ACHN (cell line): ENCODE results near the gene DOCK11.

Source experiments
- DNase-seq: peaks from one replicate; pipeline ENCODE4 v3.0.0-alpha.2; 2015
- in situ Hi-C: cut with HindIII; loops from 2 replicates; pipeline ENCODE4 v1.10.0; 2017; ENCODE audit warnings: low sequenced_read_pairs, low pct_ligation_motif_present, low pct_unique_long_range_greater_than_20kb

DOCK11 gene

GRCh38 chrX:118654331-118654730 is 158.7 kb downstream of the DOCK11 start:
- no peak for DNase-seq
- in situ Hi-C loops, result no loop called here

DNA sequence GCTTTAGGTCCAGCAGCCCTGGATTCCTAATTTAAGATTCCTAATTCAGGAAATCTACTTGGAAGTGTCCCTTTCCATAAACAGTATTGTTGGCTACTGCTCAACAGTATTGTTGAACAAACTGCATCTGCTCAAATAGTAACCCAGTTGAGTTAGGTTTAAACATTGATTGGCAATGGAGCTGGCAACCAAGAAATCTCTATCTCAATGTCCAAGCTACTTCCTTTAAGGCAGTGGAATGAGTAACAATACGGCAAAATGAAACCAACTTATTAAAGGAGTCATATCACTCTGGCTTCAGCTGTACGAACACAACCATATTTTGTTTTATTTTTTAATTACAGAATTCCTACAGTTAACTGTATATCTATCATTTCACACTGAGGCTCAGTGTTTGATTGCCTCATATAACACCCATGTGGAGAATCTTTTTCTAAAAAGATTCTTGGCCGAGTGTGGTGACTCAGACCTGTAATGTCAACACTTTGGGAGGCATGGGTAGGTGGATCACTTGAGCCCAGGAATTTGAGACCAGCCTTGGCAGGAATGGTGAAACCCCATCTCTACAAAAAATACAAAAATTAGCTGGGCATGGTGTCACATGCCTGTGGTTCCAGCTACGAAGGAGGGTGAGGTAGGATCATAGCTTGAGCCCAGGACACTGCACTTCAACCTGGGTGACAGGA is 160.1 kb downstream of the DOCK11 start:
- in situ Hi-C loops, result no loop called here
- DNase-seq, result no peak

GRCh38 chrX:118657413-118657812 is 161.8 kb downstream of the DOCK11 start:
- in situ Hi-C loops, result no loop called here
- DNase-seq, result no peak

DNA sequence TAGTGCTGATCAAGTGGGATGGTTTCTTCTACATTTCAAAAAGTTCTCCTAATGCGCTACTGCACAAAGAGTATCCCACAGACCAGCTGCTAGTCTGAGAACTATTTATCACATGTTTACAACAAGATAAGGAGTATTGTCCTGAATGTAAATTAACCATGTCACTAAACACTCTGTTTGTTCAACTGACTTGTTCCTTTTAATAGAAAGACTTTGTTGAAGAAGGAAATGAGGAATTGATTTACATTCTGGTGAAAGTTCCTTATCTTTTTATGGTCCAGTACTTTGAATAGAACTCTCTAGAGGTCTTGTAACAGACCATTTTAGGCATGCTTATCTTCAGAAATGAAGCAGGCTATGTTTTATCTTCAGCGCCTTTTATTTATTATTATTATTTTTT is 164.5 kb downstream of the DOCK11 start:
- no peak for DNase-seq
- in situ Hi-C loops, result no loop called here

DNA sequence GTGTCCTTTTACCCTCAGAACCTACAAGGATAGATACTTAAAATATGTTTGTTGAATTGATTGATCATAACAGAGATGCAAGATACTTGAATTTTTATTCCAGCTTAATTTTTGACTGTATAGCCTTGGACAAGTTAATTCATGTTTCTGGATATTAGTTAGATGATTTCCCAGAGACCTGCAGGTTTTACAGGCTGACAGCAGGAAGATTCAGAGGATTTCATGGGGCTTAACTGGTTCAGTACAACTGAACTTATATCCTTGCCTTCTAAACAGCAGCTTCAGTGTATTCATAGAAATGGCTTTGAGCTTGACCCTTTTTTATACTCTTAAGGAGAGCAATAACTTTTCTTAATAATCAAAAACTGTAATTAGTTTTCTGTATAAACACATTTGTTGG is 169.6 kb downstream of the DOCK11 start:
- DNase-seq, result no peak
- in situ Hi-C loops, result no loop called here

GRCh38 chrX:118666521-118666920 is 170.9 kb downstream of the DOCK11 start:
- in situ Hi-C loops, result no loop called here
- DNase-seq, result no peak

GRCh38 chrX:118669435-118669834 is 173.8 kb downstream of the DOCK11 start:
- no peak for DNase-seq
- in situ Hi-C loops, result no loop called here

GRCh38 chrX:118675326-118675965 is 179.8 kb downstream of the DOCK11 start:
- in situ Hi-C loops, result no loop called here
- no peak for DNase-seq

DNA sequence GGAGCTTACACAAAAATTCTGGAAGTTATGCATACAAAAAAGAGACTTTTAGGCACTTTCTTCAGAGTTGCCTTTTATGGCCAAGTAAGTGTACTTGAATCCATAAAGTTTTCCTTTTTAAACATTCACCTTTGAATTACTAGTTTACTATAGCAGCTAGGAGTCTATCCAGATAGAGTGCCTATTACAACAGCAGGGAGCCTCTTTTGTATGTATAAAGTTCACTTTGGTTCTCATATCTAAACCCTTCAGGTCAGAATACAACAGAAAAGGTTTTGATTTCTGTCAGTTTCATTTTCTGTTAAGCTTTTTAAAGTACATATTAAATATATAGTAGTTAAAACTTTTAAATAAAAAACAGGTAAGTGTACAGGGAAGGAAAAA is 180.3 kb downstream of the DOCK11 start:
- DNase-seq, result no peak
- in situ Hi-C loops, result no loop called here

DNA sequence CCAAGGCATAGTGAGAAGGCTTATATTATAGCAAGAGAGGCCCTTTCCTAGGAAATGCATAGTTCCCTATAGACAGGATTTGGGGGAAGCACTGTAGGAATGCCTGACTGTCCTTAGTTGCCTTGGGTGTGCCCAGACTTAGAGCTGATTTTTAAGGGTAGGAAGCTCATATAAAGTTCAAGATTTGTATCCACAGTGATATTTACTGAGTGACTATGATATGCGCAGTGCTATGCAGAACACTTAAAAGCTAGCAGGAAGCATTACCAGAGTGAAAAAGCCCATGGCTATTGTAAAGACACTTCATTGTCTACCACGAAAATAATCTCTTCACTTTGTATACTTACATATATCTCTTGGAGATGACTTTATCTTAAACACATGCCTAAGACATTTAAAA is 181.7 kb downstream of the DOCK11 start:
- no peak for DNase-seq
- in situ Hi-C loops, result no loop called here

GRCh38 chrX:118679290-118679689 is 183.7 kb downstream of the DOCK11 start:
- in situ Hi-C loops, result no loop called here
- DNase-seq, result no peak

- DNase-seq, result no peak
- in situ Hi-C loops, result no loop called here
These were observed 186.8 kb downstream of the DOCK11 start for GRCh38 chrX:118682258-118683014.

GRCh38 chrX:118685393-118685792 is 189.8 kb downstream of the DOCK11 start:
- no peak for DNase-seq
- in situ Hi-C loops, result no loop called here

DNA sequence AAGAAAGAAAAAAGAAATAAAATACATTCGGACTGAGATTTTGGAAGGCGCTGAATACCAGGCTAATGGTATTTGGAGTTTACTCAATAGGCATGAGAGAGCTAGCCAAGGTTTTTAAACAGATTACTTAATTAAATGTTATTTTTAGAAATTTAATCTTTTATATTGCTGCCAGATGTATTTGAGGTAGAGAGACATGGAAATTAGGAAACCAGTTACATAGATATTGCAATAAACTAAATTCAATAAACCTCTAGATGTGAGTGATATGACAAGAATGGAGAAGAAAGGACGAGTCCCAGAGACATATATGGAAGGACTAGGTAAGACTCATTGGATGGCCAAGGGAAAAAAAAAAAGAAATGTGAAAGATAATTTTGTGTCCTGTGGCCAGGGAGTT is 193.3 kb downstream of the DOCK11 start:
- in situ Hi-C loops, result no loop called here
- DNase-seq, result no peak

DNA sequence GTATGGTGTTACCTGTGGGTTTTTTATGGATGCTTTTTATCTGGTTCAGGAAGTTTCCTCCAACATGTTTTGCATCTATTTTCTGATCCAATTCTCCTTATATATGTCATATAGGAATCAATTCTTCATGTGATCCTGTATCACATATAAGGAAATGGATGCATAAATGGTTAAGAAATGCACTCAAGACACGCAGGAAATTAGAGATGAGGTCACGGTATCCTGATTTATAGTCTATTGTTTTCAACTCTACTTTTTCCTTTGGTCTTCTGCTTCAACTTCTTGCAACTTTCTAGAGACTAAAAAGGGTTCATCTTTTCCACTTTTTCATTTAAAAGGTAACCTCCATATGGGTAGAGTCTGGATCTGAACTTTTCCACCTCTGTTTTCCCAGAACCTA is 198.2 kb downstream of the DOCK11 start:
- no peak for DNase-seq
- in situ Hi-C loops, result no loop called here

- in situ Hi-C loops, result no loop called here
- DNase-seq, result no peak
These were observed 199.0 kb downstream of the DOCK11 start for GRCh38 chrX:118694638-118695037.

DNA sequence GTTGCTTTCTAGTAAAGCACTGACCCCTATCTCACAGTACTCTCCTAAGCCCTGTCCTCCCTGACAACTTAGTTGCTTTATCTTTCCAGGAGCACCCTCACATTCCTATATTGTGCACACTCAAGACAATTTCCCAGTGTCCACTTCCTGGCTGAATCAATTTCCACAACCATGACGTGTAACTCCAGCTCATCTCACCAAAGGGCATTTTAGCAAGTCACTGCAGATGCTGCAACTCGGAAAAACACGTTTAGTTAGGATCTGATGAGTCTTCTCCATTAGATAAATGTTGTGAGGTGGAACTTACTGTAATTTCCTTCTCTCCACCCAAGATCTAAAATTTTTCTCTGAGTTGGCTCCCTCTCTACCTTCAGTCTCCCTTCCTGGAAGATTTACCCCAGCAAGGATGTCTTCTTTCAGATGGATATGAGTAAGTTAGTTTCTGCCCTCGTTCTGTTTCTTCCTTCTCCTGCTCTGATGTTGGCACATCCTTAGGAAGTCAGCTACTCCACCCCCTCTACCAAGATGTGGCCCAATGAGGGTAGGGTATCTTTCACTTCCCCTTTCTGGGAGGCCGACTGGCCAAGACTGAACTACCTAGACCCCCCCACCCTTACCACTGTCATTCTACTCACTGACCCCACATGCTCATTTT is 203.0 kb downstream of the DOCK11 start:
- no peak for DNase-seq
- in situ Hi-C loops, result no loop called here

GRCh38 chrX:118702741-118703140 is 207.1 kb downstream of the DOCK11 start:
- in situ Hi-C loops, result no loop called here
- no peak for DNase-seq

DNA sequence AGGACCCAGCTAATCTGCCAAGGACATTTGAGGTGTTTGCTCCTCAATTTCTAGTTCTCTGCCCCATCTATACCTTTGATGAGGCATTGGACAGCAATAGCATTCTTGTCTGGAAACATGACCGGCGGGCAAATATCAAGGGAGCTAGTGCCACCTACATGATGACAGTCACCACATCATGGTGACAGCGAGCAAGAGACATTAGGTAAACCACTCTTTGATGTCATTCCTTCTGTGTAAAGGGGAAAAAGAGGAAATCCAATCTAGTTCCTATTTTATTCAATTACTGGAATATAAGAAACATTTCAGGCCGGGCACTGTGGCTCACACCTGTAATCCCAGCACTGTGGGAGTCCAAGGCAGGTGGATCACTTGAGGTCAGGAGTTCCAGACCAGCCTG is 211.1 kb downstream of the DOCK11 start:
- in situ Hi-C loops, result no loop called here
- no peak for DNase-seq
